ENCODE results near the gene RAD9A. TPM values are rescaled to one million over a fixed set of nuclear protein-coding genes. Genes with fewer than 3 reads are reported as not detected.

RAD9A gene
- total and polyA plus RNA-seq, 2 of the 4 experiments (the other 2 are of a cell fraction): 2.0 to 10.3 TPM

GRCh38 chr11:67409261-67409666 lies 17.5 kb downstream of the RAD9A start:
- H3K27me3 ChIP-seq (ENCODE audit: control insufficient read depth, insufficient read depth, low read length): peaks cover 55% of the 10 kb centered on the region
- POLR2A ChIA-PET (ENCODE audit: unreplicated experiment): no interaction called here

More at GRCh38 chr11:67409261-67409666, 17.5 kb downstream of the RAD9A start:
- intact Hi-C loops (cut with micrococcal nuclease) (no loop called here), in situ Hi-C loops (cut with MboI; ENCODE audit: low sequenced_read_pairs) (no loop called here), dilution Hi-C loops (cut with HindIII; ENCODE audit: low sequenced_read_pairs, unreplicated experiment) (no loop called here)
- no peak overlapping the region for H4K5ac ChIP-seq (ENCODE audit: low read depth, low read length)
- no peak overlapping the region for H2AK5ac ChIP-seq (ENCODE audit: low read depth, low read length)
- no peaks in the 10 kb centered on the region for H3K79me1 ChIP-seq (ENCODE audit: low read depth in 1 of 2, low read length in 2 of 2)
- no TSS peak for BruUV-seq (replicated peaks)
- no peak overlapping the region for H2BK20ac ChIP-seq (ENCODE audit: low read depth, low read length)
- H4K91ac ChIP-seq (ENCODE audit: insufficient read depth, low read depth, low read length): no peak overlapping the region
- H3K56ac ChIP-seq (ENCODE audit: extremely low read depth, insufficient read depth, low read length): no peak overlapping the region
- no peak overlapping the region for H3K18ac ChIP-seq (ENCODE audit: low read depth, low read length)
- H3K27ac ChIP-seq (ENCODE audit: insufficient read depth, low read length): no peak overlapping the region
- no peaks in the 10 kb centered on the region for H3K9me1 ChIP-seq (ENCODE audit: insufficient read depth, low read length)
- CTCF ChIA-PET: no interaction called here
- no peak overlapping the region for H3K4me3 ChIP-seq (ENCODE audit: insufficient read depth, low read depth, low read length)
- H3K23ac ChIP-seq (ENCODE audit: low read depth, low read length): no peak overlapping the region
- no peak overlapping the region for H2BK15ac ChIP-seq (ENCODE audit: low read depth, low read length)
- H2AFZ ChIP-seq (replicated peaks; ENCODE audit: low read length, poor library complexity): no peak overlapping the region
- no peak overlapping the region for H2BK5ac ChIP-seq (ENCODE audit: low read depth, low read length, poor library complexity, severe bottlenecking)
- H2BK120ac ChIP-seq (ENCODE audit: low read depth, low read length): no peak overlapping the region
- WGBS, 2 experiments (ENCODE audit: extremely low coverage in 2 of 2, insufficient read length in 1 of 2): 51% methylated on average over 13 of the region's 24 CpGs; no CpG with 5 or more reads in 1 of the 2 experiments
- no peak overlapping the region for H4K8ac ChIP-seq (ENCODE audit: low read depth in 2 of 2, low read length in 2 of 2)
- H4K20me1 ChIP-seq (ENCODE audit: insufficient read depth, low read length): no peaks in the 10 kb centered on the region
- no peaks in the 10 kb centered on the region for H3K9me3 ChIP-seq (ENCODE audit: control insufficient read depth, insufficient read depth, low read length)
- no peak overlapping the region for H3K4me2 ChIP-seq (ENCODE audit: low read depth, low read length)
- no peak for ATAC-seq (ENCODE audit: low read depth)
- no peak for DNase-seq
- H3K14ac ChIP-seq (replicated peaks; ENCODE audit: low read depth, low read length): no peak overlapping the region
- no peak overlapping the region for H3K9ac ChIP-seq (ENCODE audit: low read depth, low read length)
- TF ChIP-seq RFX5 (IDR thresholded peaks at IDR 0.05; ENCODE audit: low read depth, low read length) (no peak), POLR2A (IDR thresholded peaks at IDR 0.05; ENCODE audit: low read depth, low read length) (no peak), USF2 (IDR thresholded peaks at IDR 0.05; ENCODE audit: low read depth, low read length) (no peak), SMC3 (IDR thresholded peaks at IDR 0.05; ENCODE audit: low read depth, low read length) (no peak), FOS (IDR thresholded peaks at IDR 0.05; ENCODE audit: low read depth, low read length) (no peak)
- H3K36me3 ChIP-seq (ENCODE audit: control insufficient read depth, insufficient read depth, low read length): no peaks in the 10 kb centered on the region
- H3K4me1 ChIP-seq (ENCODE audit: control insufficient read depth, insufficient read depth, low read length): no peaks in the 10 kb centered on the region
- no peak overlapping the region for H2AK9ac ChIP-seq (replicated peaks; ENCODE audit: low read depth, low read length, poor library complexity)
- no peak overlapping the region for H3K4ac ChIP-seq (ENCODE audit: low read depth, low read length)
